GM12874 (cell line): ENCODE results near the gene SLC2A9.

Experiments
- CTCF ChIP-seq: IDR thresholded peaks from 2 replicates; pipeline ENCODE4 v1.5.1; 2011; ENCODE audit warnings: low read depth, mild to moderate bottlenecking, control low read depth, low read length, moderate library complexity; ENCODE audit not compliant: insufficient read depth

SLC2A9 gene

GRCh38 chr4:9940041-9940440, 81.3 kb downstream of the SLC2A9 start:
- TF ChIP-seq CTCF: no peak

- TF ChIP-seq CTCF: no peak
These were observed 82.4 kb downstream of the SLC2A9 start for GRCh38 chr4:9938933-9939332.

DNA sequence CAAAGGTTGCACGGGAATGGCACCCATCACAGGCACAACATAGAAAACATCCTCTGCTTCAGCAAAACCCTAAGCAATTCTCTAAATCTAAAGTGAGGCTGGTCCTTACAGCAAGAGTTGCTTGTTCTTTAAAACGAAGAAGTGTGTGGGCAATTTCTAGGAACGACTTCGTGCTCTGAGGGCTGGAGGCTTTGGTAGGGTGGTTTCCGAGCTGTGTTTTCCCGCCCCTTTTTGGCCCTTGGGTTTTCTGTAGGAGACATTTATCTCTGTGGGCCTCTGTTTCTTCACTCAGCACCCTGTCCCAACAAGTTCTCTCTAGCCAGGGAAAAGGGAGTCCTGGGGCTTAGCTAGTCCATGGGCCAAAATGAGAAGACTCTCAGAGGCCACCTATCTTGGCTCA, 84.2 kb downstream of the SLC2A9 start:
- TF ChIP-seq CTCF: no peak

- TF ChIP-seq CTCF: no peak
These were observed 85.1 kb downstream of the SLC2A9 start for GRCh38 chr4:9936129-9936644.

- TF ChIP-seq CTCF: no peak
These were observed 87.3 kb downstream of the SLC2A9 start for GRCh38 chr4:9933956-9934355.

- TF ChIP-seq CTCF: no peak
These were observed 88.1 kb downstream of the SLC2A9 start for GRCh38 chr4:9933184-9933583.

DNA sequence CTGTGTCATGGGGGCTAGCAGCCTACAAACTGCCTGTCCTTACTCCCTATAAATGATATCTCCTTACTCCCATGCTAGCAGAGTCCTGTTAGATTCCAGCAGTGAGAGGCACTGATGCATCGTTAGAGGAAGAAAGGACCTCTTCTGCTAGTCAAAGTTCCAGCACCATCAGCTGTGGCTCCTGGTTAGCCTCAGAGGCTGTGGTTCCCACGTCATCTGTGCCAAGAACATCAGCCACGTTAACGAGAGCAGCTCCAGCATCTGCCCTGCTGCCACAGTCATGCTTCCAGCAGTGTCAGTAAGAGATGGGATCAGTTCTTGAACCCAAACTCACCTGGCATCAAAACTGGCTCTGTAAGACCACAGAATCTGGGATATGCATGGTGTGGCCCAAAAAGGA, 88.5 kb downstream of the SLC2A9 start:
- no peak for TF ChIP-seq CTCF

DNA sequence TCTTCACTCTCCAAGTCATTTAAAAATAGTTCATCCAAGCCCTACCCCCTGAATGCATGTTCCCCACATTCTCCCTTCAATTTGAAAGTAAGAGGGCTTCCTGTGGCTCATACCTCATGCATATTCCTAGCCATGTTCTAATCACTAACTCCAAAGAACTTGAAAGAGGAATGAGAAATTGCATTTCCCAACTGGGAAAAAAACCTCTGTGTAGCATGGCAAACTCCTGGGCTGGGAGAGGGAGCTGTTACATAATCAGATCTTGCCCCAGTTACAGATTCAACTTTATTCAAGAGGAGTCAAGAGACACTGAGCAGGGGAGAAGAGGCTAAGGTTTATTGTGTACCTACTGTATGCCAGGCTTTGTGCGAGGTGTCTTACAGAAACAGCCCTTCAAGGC, 90.2 kb downstream of the SLC2A9 start:
- no peak for TF ChIP-seq CTCF
